GM18907 (cell line): ENCODE measurements around the gene CRHBP.

Experiments
- ATAC-seq: cut with Tn5 transposase; IDR thresholded peaks from one replicate; pipeline ENCODE4 v1.9.1; 2021; ENCODE audit warnings: mild to moderate bottlenecking, moderate library complexity; ENCODE audit not compliant: unreplicated experiment

The CRHBP gene

GRCh38 chr5:77012601-77013000, 59.8 kb downstream of the CRHBP start:
- no peak for ATAC-seq

- no peak for ATAC-seq
Measured at GRCh38 chr5:77015938-77016569, 63.2 kb downstream of the CRHBP start.

GRCh38 chr5:77016962-77017361, 64.1 kb downstream of the CRHBP start:
- ATAC-seq, result no peak

GRCh38 chr5:77017668-77018067, 64.8 kb downstream of the CRHBP start:
- no peak for ATAC-seq
